GM03348 (cell line): ENCODE measurements around the gene ALDH1L1.

Experiments used
- DNase-seq: peaks from one replicate; pipeline ENCODE4 v3.0.0; 2012; ENCODE audit warnings: low spot score

ALDH1L1 gene

GRCh38 chr3:126154391-126155279 lies 25.8 kb downstream of the ALDH1L1 start:
- peak; percentile 2 for DNase-seq

GRCh38 chr3:126153695-126154360 lies 26.6 kb downstream of the ALDH1L1 start:
- DNase-seq: peak; percentile 3

GRCh38 chr3:126152901-126153694 lies 27.3 kb downstream of the ALDH1L1 start:
- no peak for DNase-seq

- no peak for DNase-seq
Observed at GRCh38 chr3:126152458-126152857, 27.9 kb downstream of the ALDH1L1 start.

GRCh38 chr3:126151562-126152302 lies 28.7 kb downstream of the ALDH1L1 start:
- no peak for DNase-seq

GRCh38 chr3:126149960-126150515 lies 30.3 kb downstream of the ALDH1L1 start:
- DNase-seq: peak; percentile 2

GRCh38 chr3:126149256-126149902 lies 31.0 kb downstream of the ALDH1L1 start:
- no peak for DNase-seq

- DNase-seq: no peak
Observed at GRCh38 chr3:126147932-126148683, 32.3 kb downstream of the ALDH1L1 start.

GRCh38 chr3:126147147-126147931 lies 33.0 kb downstream of the ALDH1L1 start:
- peak; percentile 3 for DNase-seq

GRCh38 chr3:126146525-126147146 lies 33.8 kb downstream of the ALDH1L1 start:
- no peak for DNase-seq

GRCh38 chr3:126146034-126146433 lies 34.4 kb downstream of the ALDH1L1 start:
- no peak for DNase-seq

GRCh38 chr3:126142652-126143051 lies 37.7 kb downstream of the ALDH1L1 start:
- DNase-seq: no peak

- DNase-seq: no peak
Observed at GRCh38 chr3:126137490-126138130, 42.8 kb downstream of the ALDH1L1 start.

GRCh38 chr3:126136428-126137220 lies 43.8 kb downstream of the ALDH1L1 start:
- DNase-seq: no peak

- no peak for DNase-seq
Observed at GRCh38 chr3:126135406-126136076, 44.8 kb downstream of the ALDH1L1 start.

GRCh38 chr3:126135071-126135405 lies 45.3 kb downstream of the ALDH1L1 start:
- no peak for DNase-seq
